ENCODE data around the gene PLXDC2.

Gene PLXDC2

DNA sequence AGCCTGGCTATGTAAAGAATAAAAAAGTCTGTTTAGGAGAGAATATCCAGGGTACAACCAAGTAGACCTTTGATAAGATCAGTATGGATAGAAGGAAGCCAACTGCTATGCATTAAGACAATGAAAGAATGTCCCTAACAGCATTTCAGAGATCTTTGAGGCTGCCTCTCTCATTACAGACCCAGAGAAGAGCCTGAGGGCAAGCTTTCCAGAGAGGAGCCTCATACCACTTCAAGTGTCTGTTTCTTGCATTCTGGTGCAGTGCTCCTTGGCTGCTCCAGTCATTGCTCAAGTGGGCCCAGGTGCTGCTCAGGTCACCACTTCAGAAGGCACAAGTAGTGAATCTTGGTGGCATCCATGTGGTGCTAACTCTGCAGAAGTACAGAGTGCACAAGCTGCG lies 514.0 kb downstream of the PLXDC2 start:
- DNase-seq = no peak

DNA sequence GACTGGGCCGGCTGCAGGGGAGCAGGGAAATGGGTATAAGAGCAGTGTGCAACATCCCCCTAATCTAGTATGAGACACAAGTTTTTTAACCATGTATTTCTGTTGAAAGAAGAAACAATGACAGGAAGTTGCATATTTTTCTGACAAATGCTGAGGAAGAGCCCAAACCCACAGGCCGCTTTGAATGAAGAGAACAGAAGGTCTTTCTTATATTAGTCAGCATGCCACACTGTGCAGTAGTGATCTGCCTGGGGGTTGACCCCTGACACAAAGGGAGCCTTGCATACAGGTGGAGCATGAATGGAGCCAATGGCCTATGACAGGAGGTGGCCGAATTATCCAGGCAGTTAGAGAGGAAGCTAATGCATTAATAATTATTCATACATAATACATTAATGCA lies 518.3 kb downstream of the PLXDC2 start:
- no peak for DNase-seq

All from nucleus accumbens (tissue), 56 donors.